Stimulated activated CD4-positive, alpha-beta T cell treated with anti-CD3 and anti-CD28 coated beads, Interleukin-4, amount 100 ng/mL, for 4 hours (primary cell): ENCODE data around the gene MRPL16.

Source experiments
- DNase-seq, 2 experiments: peaks; one replicate each; pipeline ENCODE4 v3.0.0-alpha.2; 2020

Gene MRPL16

DNA sequence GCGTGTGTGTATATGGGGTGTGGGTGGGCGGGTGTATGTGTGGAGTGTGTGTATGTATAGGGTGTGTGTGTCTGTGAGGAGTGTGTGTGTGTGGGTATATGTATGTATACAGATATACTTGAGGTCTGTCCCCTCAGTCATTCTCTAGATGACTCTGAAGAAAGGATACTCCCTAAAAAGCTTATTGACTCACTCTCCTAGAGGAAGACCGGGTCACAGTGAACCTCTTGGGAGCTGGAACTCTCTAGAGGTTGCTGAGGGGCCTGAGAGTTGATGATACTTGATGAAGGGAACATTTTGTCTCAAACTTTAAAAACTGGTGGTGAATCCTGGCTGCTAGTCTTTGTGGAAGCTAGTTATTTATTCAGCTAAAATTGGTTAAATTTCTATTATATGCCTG is 40.3 kb downstream of the MRPL16 start:
- DNase-seq, result no peak

- DNase-seq, result no peak
Observed at GRCh38 chr11:59769828-59770227, 40.8 kb downstream of the MRPL16 start.

DNA sequence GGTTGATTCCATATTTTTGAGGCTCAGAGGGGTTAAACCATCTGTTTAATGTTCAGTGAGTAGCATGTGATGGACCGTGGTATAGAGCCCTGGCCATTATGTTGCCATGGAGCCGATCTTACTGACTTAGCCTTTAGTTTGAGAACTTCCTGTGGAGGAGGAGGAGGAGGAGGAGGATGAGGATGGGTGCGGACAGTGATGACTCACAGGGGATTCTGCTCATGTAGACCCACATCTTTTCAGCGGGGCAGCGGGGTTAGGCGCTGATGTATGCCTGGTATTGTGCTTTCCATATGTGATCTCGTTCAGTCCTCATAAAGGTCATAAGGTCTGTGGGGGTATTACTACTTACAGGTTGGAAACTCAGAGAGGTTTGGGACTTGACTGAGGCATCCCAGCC is 41.5 kb downstream of the MRPL16 start:
- DNase-seq, result no peak

DNA sequence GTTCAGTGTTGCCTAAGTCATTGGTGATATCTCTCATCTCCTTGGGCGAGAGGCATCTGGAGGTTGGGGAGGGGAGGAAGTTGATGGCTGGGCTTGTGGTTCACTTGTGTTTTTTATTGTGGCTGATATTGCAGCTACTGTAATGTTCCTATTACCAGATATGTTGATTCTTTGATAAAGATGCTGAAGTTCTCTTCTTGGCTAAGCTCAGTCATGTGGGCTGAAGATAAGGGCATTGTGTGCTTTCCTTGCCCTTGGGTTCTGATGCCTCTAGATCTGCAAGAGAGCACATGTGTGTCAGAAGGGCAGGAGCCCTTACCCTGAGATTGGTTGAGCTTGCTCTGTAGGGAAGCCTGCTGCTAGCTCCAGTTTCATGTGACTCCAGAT is 43.4 kb downstream of the MRPL16 start:
- DNase-seq, result no peak

DNA sequence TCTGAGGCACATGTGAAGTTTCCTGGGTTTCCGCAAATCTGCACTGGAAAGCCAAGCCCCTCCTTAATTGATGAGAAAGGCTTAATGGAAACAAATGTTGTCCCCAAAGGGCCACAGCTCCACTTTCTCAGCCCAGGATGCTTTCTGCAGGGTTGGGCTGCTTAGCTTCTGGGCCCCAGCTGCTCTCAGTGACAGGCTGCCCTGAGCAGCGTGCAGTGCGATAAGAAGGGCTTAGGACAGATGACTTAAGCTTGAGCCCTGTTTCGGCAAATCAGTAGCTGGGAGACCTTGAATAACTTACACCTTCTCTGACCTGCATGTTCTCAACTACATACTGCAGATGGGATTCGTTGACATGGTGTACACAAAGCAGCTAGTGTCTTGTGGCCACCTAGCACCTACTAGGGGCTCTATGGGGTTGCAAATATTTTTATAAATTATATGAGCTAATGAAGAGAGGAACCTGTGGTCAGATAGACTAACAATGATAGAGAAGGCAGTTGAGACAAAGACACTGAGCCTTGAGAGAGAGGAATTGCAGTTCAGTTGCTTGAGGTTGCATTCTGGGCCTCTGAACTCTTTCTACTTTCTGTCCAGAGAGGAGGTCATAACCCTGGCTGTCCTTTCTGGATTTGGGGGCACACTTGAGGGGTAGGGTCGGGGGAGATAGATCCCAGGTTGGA is 43.9 kb downstream of the MRPL16 start:
- DNase-seq, result no peak

DNA sequence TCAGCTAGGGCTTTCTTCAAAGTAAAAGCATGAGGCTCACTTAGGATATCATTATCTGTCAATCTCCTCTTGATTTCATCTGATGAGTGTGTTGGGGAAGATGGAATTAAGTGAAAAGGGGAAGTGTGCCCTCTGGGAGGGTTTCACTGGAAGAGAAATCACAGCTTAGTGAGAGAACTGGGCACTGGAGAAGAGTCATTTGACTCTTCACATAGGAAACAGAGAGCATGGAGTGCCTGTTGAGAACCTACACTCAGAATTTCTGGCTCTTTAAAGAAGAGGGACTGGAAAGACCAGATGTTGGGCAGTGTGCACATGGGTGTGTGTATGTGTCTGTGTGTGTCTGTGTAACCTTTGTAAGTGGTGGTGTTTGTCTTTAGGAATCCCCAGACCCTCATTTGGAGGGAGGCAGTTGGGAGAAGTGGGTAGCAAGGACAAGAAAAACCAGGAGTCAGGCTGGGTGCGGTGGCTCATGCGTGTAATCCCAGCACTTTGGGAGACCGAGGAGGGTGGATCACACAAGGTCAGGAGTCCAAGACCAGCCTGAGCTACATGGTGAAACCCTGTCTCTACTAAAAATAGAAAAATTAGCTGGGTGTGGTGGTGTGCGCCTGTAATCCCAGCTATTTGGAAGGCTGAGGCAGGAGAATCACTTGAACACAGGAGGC is 45.4 kb downstream of the MRPL16 start:
- DNase-seq, result no peak

- DNase-seq, result no peak
Observed at GRCh38 chr11:59761993-59762392, 48.6 kb downstream of the MRPL16 start.

GRCh38 chr11:59760771-59761170 is 49.8 kb downstream of the MRPL16 start:
- DNase-seq, result no peak

DNA sequence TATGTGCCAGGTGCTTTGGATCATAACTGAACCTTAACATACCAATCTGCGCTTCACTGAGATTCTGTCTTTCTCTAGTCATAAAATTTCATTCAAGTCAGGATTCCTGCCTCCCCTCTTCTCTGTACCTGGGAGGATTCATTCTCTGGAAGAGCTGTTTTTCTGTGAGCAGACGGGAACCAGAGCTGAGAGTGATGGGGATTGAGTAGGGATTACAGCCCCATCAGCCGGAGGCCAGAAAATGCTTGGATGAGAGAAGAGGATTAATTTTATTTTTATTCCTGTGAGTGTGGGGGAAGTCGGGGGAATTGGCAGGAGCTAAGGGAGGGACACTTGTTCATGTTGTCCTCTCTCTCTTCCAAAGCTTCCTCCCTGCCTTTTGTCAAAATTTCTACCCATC is 50.7 kb downstream of the MRPL16 start:
- DNase-seq, result no peak

- DNase-seq, result no peak
Observed at GRCh38 chr11:59758401-59759037, 52.1 kb downstream of the MRPL16 start.

- DNase-seq, result no peak
Observed at GRCh38 chr11:59756845-59757244, 53.7 kb downstream of the MRPL16 start.

GRCh38 chr11:59756558-59756840 is 54.1 kb downstream of the MRPL16 start:
- no peak for DNase-seq
